Karpas-422 (cell line): ENCODE measurements around the gene INPP5D. TPM values are rescaled to one million over a fixed set of nuclear protein-coding genes. Genes with fewer than 3 reads are reported as not detected.
"Not testable (repeated sequence)": the region's sequence is repeated elsewhere in the genome, so short reads cannot be mapped to it uniquely, and the experiment has no call there.

Source experiments
- DNase-seq: peaks from one replicate; pipeline ENCODE4 v3.0.0-alpha.2; 2015
- H2AFZ ChIP-seq: fragments of 200-600 bp; sonication (generic); 2 replicates; pipeline ENCODE4 v1.6.1; 2014; ENCODE audit warnings: antibody characterized with exemption, low read length, mixed read lengths
- H3K27ac ChIP-seq: fragments of 200-600 bp; sonication (generic); 2 replicates; pipeline ENCODE4 v1.5.1; 2014; ENCODE audit warnings: mild to moderate bottlenecking, low read length, moderate library complexity
- H3K27me3 ChIP-seq: fragments of 200-600 bp; sonication (generic); 2 replicates; pipeline ENCODE4 v1.6.1; 2014; ENCODE audit warnings: low read length, mixed read lengths
- H3K36me3 ChIP-seq: fragments of 200-600 bp; sonication (generic); 2 replicates; pipeline ENCODE4 v1.6.1; 2014; ENCODE audit warnings: low read length, mixed read lengths; ENCODE audit not compliant: insufficient read depth
- H3K4me1 ChIP-seq: fragments of 200-600 bp; sonication (generic); 2 replicates; pipeline ENCODE4 v1.6.1; 2014; ENCODE audit warnings: mild to moderate bottlenecking, low read length, mixed read lengths
- H3K4me2 ChIP-seq: fragments of 200-600 bp; sonication (generic); 2 replicates; pipeline ENCODE4 v1.6.1; 2014; ENCODE audit warnings: low read length, low read depth, mild to moderate bottlenecking; ENCODE audit not compliant: poor library complexity, severe bottlenecking
- H3K4me3 ChIP-seq: fragments of 200-600 bp; sonication (generic); 2 replicates; pipeline ENCODE4 v1.5.1; 2014; ENCODE audit warnings: mild to moderate bottlenecking, antibody characterized with exemption, low read length, mixed read lengths
- H3K79me2 ChIP-seq: fragments of 200-600 bp; sonication (generic); 2 replicates; pipeline ENCODE4 v1.6.1; 2014; ENCODE audit warnings: mild to moderate bottlenecking, low read length, mixed read lengths
- H3K9ac ChIP-seq: fragments of 200-600 bp; sonication (generic); 2 replicates; pipeline ENCODE4 v1.6.0; 2014; ENCODE audit warnings: low read length
- H3K9me2 ChIP-seq: fragments of 200-600 bp; sonication (generic), shearing (Covaris generic); replicated peaks from 2 replicates; pipeline ENCODE4 v1.6.0; 2014; ENCODE audit warnings: mild to moderate bottlenecking, low read length, moderate library complexity; ENCODE audit not compliant: insufficient read depth
- H3K9me3 ChIP-seq: fragments of 300-700, 200-600 bp; sonication (generic); 2 replicates; pipeline ENCODE4 v1.6.1; 2014; ENCODE audit warnings: low read length, mixed read lengths
- H4K20me1 ChIP-seq: fragments of 200-600 bp; sonication (generic); 2 replicates; pipeline ENCODE4 v1.6.1; 2014; ENCODE audit warnings: mild to moderate bottlenecking, antibody characterized with exemption, low read length, low read depth; ENCODE audit not compliant: insufficient read depth
- total RNA-seq: library from RNA; depleted of rRNA; stranded (reverse); fragments of >200 nt; shearing (Covaris generic); gene quantifications from 2 replicates; pipeline ENCODE4 v1.2.3, GENCODE V29; 2014; ENCODE audit warnings: low replicate concordance

Gene INPP5D
- total RNA-seq, 1 experiment from 2014 or later: 145 TPM

GRCh38 chr2:233092432-233093165 lies 32.5 kb downstream of the INPP5D start:
- H3K9me2 ChIP-seq: no peaks in the 10 kb centered on the region
- peaks cover 80% of the 10 kb centered on the region for H3K4me1 ChIP-seq
- no peaks in the 10 kb centered on the region for H3K27me3 ChIP-seq
- peak overlapping the region; percentile 63 for H3K9ac ChIP-seq
- peak overlapping the region; percentile 67 for H3K4me2 ChIP-seq
- no peak overlapping the region for H2AFZ ChIP-seq
- H3K36me3 ChIP-seq: peaks cover 30% of the 10 kb centered on the region
- H3K4me3 ChIP-seq: peak overlapping the region; percentile 38
- peak; percentile 83 for DNase-seq
- H3K27ac ChIP-seq: peak overlapping the region; percentile 100
- H3K9me3 ChIP-seq: no peaks in the 10 kb centered on the region
- H3K79me2 ChIP-seq: peaks cover 81% of the 10 kb centered on the region
- no peaks in the 10 kb centered on the region for H4K20me1 ChIP-seq

DNA sequence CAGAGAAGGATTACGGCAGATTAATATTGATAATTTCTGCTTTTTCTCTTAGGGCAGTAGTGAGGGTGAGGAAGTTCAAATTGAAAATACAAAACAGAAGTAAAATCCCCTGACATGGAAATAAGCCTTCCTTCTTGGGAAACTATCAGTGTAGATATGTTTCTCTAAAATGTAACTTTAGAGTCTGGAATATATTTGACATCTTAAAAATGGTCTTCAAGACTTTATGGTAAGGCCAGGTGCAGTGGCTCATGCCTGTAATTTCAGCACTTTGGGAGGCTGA lies 33.0 kb downstream of the INPP5D start:
- H3K27ac ChIP-seq: peak overlapping the region; percentile 100
- H3K4me2 ChIP-seq: peak overlapping the region; percentile 67
- peak overlapping the region; percentile 63 for H3K9ac ChIP-seq
- H3K9me3 ChIP-seq: no peaks in the 10 kb centered on the region
- H3K27me3 ChIP-seq: no peaks in the 10 kb centered on the region
- no peak overlapping the region for H2AFZ ChIP-seq
- peak overlapping the region; percentile 38 for H3K4me3 ChIP-seq
- H4K20me1 ChIP-seq: no peaks in the 10 kb centered on the region
- no peak for DNase-seq
- peaks cover 76% of the 10 kb centered on the region for H3K4me1 ChIP-seq
- H3K36me3 ChIP-seq: peaks cover 29% of the 10 kb centered on the region
- H3K9me2 ChIP-seq: no peaks in the 10 kb centered on the region
- H3K79me2 ChIP-seq: peaks cover 81% of the 10 kb centered on the region

GRCh38 chr2:233093721-233094120 lies 33.6 kb downstream of the INPP5D start:
- Histone ChIP-seq H3K27me3 (no peaks in the 10 kb centered on the region), H3K9ac (peak overlapping the region; percentile 63), H3K36me3 (peaks cover 29% of the 10 kb centered on the region), H3K79me2 (peaks cover 80% of the 10 kb centered on the region), H3K9me3 (no peaks in the 10 kb centered on the region), H3K27ac (peak overlapping the region; percentile 100), H2AFZ (no peak overlapping the region), H4K20me1 (no peaks in the 10 kb centered on the region), H3K4me2 (peak overlapping the region; percentile 67), H3K4me1 (peaks cover 73% of the 10 kb centered on the region), H3K4me3 (no peak overlapping the region), H3K9me2 (no peaks in the 10 kb centered on the region)
- no peak for DNase-seq

DNA sequence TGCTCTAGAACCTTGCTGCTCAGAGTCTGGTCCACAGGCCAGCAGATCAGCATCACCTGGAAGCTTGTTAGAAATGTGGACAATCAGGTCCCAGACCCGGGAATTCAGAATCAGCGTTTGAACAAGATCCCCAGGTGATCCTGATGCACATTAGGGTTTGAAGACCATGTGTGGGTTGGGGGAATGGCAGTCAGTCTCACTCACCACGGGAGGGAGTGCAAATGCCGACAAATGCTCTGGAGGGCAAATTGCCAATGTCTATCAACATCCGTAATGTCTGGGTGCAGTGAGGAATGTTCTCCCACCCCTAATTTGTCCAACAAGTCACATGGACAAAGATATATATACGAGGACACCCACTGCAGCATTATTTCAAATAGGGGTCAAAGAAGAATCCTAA lies 34.5 kb downstream of the INPP5D start:
- Histone ChIP-seq H3K4me3 (no peak overlapping the region), H4K20me1 (no peaks in the 10 kb centered on the region), H2AFZ (no peak overlapping the region), H3K79me2 (peaks cover 77% of the 10 kb centered on the region), H3K27ac (peak overlapping the region; percentile 100), H3K9ac (no peak overlapping the region), H3K4me2 (no peak overlapping the region), H3K9me3 (no peaks in the 10 kb centered on the region), H3K27me3 (no peaks in the 10 kb centered on the region), H3K9me2 (no peaks in the 10 kb centered on the region), H3K4me1 (peaks cover 72% of the 10 kb centered on the region), H3K36me3 (peaks cover 26% of the 10 kb centered on the region)
- DNase-seq: no peak

- Histone ChIP-seq H4K20me1 (no peaks in the 10 kb centered on the region), H3K9ac (no peak overlapping the region), H3K36me3 (peaks cover 19% of the 10 kb centered on the region), H2AFZ (no peak overlapping the region), H3K9me3 (no peaks in the 10 kb centered on the region), H3K9me2 (no peaks in the 10 kb centered on the region), H3K4me1 (peaks cover 72% of the 10 kb centered on the region), H3K4me3 (no peak overlapping the region), H3K4me2 (no peak overlapping the region), H3K27me3 (no peaks in the 10 kb centered on the region), H3K79me2 (peaks cover 68% of the 10 kb centered on the region), H3K27ac (peak overlapping the region; percentile 15; the same call in 1 of the 2 replicates)
- no peak for DNase-seq
Observed at GRCh38 chr2:233096006-233096405, 35.9 kb downstream of the INPP5D start.

DNA sequence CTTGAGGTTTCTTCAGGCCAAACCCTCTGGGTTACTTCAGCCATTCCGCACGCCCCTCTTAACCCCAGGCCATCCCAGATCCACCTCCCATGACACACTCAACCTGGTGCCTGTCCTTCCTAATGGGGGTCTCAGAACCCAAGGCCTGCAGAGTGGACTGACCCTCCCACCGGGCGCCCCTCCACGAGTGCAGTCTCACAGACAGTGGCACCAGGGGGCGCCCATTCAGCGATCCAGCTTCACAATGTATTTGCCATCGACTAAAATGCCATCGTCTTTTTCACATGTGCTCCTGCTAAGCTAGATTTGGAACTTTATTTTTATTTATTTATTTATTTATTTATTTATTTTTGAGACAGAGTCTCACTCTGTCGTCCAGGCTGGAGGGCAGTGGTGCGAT lies 38.5 kb downstream of the INPP5D start:
- peak; percentile 57 for DNase-seq
- Histone ChIP-seq H2AFZ (no peak overlapping the region), H3K79me2 (peaks cover 72% of the 10 kb centered on the region)

GRCh38 chr2:233099820-233100191 lies 39.7 kb downstream of the INPP5D start:
- Histone ChIP-seq H3K4me1 (peaks cover 56% of the 10 kb centered on the region), H3K27ac (peak overlapping the region; percentile 97), H3K4me2 (peak overlapping the region; percentile 74), H3K9ac (peak overlapping the region; percentile 68), H3K4me3 (peak overlapping the region; percentile 55), H3K36me3 (peaks cover 25% of the 10 kb centered on the region), H3K79me2 (peaks cover 69% of the 10 kb centered on the region)
- not testable (repeated sequence) for H3K9me2 ChIP-seq, H2AFZ ChIP-seq, H3K27me3 ChIP-seq, H4K20me1 ChIP-seq, H3K9me3 ChIP-seq
- DNase-seq: peak; percentile 83

More for the DNA sequence above, 38.5 kb downstream of the INPP5D start:
- peak overlapping the region; percentile 97 for H3K27ac ChIP-seq
- H3K9ac ChIP-seq: no peak overlapping the region
- H3K27me3 ChIP-seq: no peaks in the 10 kb centered on the region
- H3K9me3 ChIP-seq: no peaks in the 10 kb centered on the region
- no peaks in the 10 kb centered on the region for H3K9me2 ChIP-seq
- no peak overlapping the region for H3K4me3 ChIP-seq
- 0 out of 2 replicates have a peak, but pooled peaks cover 5% of the 10 kb centered on the region for H4K20me1 ChIP-seq
- peaks cover 64% of the 10 kb centered on the region for H3K4me1 ChIP-seq
- peaks cover 19% of the 10 kb centered on the region for H3K36me3 ChIP-seq
- no peak overlapping the region for H3K4me2 ChIP-seq

- peak overlapping the region; percentile 68 for H3K9ac ChIP-seq
- peak overlapping the region; percentile 74 for H3K4me2 ChIP-seq
- no peak overlapping the region for H2AFZ ChIP-seq
- peak overlapping the region; percentile 55 for H3K4me3 ChIP-seq
- no peaks in the 10 kb centered on the region for H3K9me2 ChIP-seq
- H3K27ac ChIP-seq: peak overlapping the region; percentile 97
- H3K4me1 ChIP-seq: peaks cover 56% of the 10 kb centered on the region
- H3K9me3 ChIP-seq: no peaks in the 10 kb centered on the region
- DNase-seq: peak; percentile 97
- peaks cover 72% of the 10 kb centered on the region for H3K79me2 ChIP-seq
- H3K36me3 ChIP-seq: peaks cover 31% of the 10 kb centered on the region
- 0 out of 2 replicates have a peak, but pooled peaks cover 5% of the 10 kb centered on the region for H4K20me1 ChIP-seq
- no peaks in the 10 kb centered on the region for H3K27me3 ChIP-seq
Observed at GRCh38 chr2:233100192-233100998, 40.3 kb downstream of the INPP5D start.
